A673 (cell line): Measurements from ENCODE around the gene BEAN1.

ENCODE experiments used
- EZH2 ChIP-seq: fragments of 200-600 bp; sonication (generic); IDR thresholded peaks from 2 replicates; pipeline ENCODE4 v1.6.1; 2017; ENCODE audit warnings: borderline replicate concordance, low read depth, mild to moderate bottlenecking, mixed read lengths, antibody characterized with exemption, low read length; ENCODE audit not compliant: poor library complexity, severe bottlenecking
- TF ChIP-seq, protein P1 (sequence below): fragments of 300-800, 200-600 bp; sonication (generic); conservative IDR thresholded peaks from 2 replicates; pipeline ENCODE4 v1.5.1; 2017; ENCODE audit warnings: low read depth, mild to moderate bottlenecking, antibody characterized with exemption, low read length, moderate library complexity, mixed read lengths

DNA sequence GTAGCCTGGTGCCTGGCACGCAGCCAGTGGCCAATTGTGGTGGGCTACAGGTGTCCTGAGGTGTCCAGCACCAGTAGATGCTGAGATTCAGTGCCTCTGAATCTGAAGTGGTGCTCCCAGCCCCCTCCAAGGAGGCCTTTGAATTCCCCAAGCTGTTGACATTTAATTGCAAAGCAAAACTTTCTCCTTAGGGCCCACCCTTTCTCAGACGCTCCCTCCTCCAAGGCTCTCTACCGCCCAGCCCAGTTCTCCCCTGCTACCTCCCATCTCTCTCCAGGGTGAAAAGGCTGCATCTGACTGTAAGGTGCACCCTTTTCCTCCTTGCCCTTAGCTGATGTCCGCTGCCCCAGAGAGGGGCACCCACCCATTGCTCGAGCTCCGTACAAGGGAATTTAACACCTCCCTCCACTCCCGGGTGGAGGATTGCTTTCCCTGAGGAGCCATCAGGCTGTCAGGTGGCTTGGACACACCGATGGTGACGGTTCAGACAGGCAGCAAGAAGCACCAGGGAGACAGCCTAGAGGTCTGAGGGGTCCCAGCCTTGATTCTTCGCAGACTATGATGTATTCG, 1.7 kb downstream of the BEAN1 start:
- TF ChIP-seq, protein P1, sequence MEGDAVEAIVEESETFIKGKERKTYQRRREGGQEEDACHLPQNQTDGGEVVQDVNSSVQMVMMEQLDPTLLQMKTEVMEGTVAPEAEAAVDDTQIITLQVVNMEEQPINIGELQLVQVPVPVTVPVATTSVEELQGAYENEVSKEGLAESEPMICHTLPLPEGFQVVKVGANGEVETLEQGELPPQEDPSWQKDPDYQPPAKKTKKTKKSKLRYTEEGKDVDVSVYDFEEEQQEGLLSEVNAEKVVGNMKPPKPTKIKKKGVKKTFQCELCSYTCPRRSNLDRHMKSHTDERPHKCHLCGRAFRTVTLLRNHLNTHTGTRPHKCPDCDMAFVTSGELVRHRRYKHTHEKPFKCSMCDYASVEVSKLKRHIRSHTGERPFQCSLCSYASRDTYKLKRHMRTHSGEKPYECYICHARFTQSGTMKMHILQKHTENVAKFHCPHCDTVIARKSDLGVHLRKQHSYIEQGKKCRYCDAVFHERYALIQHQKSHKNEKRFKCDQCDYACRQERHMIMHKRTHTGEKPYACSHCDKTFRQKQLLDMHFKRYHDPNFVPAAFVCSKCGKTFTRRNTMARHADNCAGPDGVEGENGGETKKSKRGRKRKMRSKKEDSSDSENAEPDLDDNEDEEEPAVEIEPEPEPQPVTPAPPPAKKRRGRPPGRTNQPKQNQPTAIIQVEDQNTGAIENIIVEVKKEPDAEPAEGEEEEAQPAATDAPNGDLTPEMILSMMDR, result no peak
- TF ChIP-seq EZH2, result no peak
